ENCODE data around the gene SNRNP70. TPM values are rescaled to one million over a fixed set of nuclear protein-coding genes. Genes with fewer than 3 reads are reported as not detected.

The SNRNP70 gene
- total RNA-seq, 1 experiment from 2014 or later = 259 TPM

DNA sequence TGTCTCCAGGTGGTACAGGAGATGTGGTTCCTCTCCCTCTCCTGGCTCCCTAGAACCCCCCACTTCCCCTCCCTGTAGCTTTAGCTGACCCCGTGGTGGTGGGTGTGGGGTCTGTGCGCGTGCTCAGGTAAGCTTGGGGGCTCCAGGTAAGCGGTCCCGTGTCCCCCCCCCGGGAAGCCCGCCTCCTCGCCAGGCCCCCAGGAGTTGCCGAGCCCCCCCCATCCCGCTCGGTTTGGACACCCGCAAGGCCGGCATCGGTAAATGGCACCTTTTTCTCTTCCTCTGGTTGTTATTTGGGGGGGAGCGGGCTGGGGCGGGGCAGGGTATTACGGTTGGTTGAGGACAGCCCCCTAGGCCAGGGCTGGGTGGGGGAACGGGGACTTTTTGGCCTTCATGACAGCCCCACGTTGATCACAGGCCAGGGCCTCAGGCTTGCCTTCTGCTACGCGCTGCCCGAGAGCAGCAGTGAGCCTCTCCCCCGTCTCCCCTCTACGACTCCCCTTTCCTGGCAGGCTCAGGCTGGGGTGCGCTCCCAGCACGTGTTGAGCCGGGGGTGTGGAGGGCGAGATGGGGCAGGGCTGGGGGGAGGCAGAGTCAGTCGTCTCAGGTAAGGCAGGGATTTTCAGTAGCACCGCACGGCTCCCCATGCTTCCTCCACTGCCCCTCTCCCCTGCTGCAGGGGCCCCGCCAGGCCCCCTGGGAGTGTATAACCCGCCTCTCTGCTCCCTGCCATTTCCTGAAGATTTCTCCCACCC lies 18.3 kb downstream of the SNRNP70 start:
- CTCF ChIA-PET = interaction anchor here (1.2 to 2.0 kb wide), 2 partner anchors 10 to 96 kb away, joined by 3 to 6 read pairs; no protein-coding TSS in a partner anchor
- Mint-ChIP-seq H3K36me3 (ENCODE audit: insufficient read depth, unreplicated experiment) (peaks cover 91% of the 10 kb centered on the region), H3K4me1 (ENCODE audit: low read depth, unreplicated experiment) (peaks cover 24% of the 10 kb centered on the region), H3K27me3 (ENCODE audit: insufficient read depth, unreplicated experiment) (no peaks in the 10 kb centered on the region), H3K9me3 (ENCODE audit: unreplicated experiment) (no peaks in the 10 kb centered on the region), H3K27ac (ENCODE audit: unreplicated experiment) (no peak overlapping the region), H3K4me3 (ENCODE audit: unreplicated experiment) (no peak overlapping the region)
- intact Hi-C loops (cut with micrococcal nuclease; ENCODE audit: unreplicated experiment) = no loop called here
- H3K9me3 ChIP-seq = no peaks in the 10 kb centered on the region
- POLR2A ChIA-PET = no interaction called here
- peaks cover 7% of the 10 kb centered on the region; the same call in 1 of the 2 replicates for H3K36me3 ChIP-seq (ENCODE audit: control insufficient read depth, insufficient read depth, low read length)
- DNase-seq = no peak
- no peak overlapping the region for H3K4me3 ChIP-seq (ENCODE audit: low read depth, low read length)
- TF ChIP-seq, protein P1, sequence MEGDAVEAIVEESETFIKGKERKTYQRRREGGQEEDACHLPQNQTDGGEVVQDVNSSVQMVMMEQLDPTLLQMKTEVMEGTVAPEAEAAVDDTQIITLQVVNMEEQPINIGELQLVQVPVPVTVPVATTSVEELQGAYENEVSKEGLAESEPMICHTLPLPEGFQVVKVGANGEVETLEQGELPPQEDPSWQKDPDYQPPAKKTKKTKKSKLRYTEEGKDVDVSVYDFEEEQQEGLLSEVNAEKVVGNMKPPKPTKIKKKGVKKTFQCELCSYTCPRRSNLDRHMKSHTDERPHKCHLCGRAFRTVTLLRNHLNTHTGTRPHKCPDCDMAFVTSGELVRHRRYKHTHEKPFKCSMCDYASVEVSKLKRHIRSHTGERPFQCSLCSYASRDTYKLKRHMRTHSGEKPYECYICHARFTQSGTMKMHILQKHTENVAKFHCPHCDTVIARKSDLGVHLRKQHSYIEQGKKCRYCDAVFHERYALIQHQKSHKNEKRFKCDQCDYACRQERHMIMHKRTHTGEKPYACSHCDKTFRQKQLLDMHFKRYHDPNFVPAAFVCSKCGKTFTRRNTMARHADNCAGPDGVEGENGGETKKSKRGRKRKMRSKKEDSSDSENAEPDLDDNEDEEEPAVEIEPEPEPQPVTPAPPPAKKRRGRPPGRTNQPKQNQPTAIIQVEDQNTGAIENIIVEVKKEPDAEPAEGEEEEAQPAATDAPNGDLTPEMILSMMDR (IDR thresholded peaks at IDR 0.05; ENCODE audit: insufficient read depth in 1 of 2, low read depth in 1 of 2, low read length in 1 of 2, severe bottlenecking in 1 of 2, unreplicated experiment in 1 of 2) = no peak
- no TSS peak for BruUV-seq (replicated peaks)
- H3K4me1 ChIP-seq = no peaks in the 10 kb centered on the region; the same call in 1 of the 2 replicates
- no peaks in the 10 kb centered on the region for H3K27me3 ChIP-seq (replicated peaks; ENCODE audit: control insufficient read depth, insufficient read depth, low read length)

DNA sequence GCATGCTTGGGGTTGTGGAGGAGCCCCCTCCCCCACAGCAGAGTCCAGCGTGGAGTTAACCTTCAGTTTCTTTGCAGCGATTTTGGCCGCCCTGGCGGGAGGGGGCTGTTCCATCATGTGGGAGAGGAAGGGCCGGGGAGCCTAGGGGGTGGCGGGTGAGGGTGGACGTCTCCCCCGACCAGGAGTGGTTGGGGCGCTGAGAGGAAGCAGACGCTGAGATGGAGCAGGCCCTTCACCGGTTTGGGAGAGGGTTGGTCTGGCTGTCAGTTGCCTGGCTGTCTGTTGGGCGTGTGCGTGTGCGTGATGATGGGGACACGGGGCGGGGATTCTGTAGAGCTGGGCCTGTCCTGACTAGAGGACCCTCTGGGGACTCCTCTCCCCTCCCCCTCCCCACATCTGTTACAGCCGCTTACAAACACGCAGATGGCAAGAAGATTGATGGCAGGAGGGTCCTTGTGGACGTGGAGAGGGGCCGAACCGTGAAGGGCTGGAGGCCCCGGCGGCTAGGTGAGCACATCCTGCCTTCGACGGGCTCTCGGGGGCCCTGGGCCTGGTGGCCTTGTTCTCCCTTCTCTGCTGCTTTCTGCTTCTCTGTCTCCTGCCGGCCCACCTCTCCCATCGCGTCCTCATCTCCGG lies 19.1 kb downstream of the SNRNP70 start:
- intact Hi-C loops (cut with micrococcal nuclease; ENCODE audit: unreplicated experiment) = no loop called here
- Histone ChIP-seq H3K36me3 (ENCODE audit: control insufficient read depth, insufficient read depth, low read length) (peaks cover 4% of the 10 kb centered on the region; the same call in 1 of the 2 replicates), H3K4me1 (no peaks in the 10 kb centered on the region; the same call in 1 of the 2 replicates), H3K27me3 (replicated peaks; ENCODE audit: control insufficient read depth, insufficient read depth, low read length) (no peaks in the 10 kb centered on the region), H3K9me3 (no peaks in the 10 kb centered on the region), H3K4me3 (ENCODE audit: low read depth, low read length) (no peak overlapping the region)
- H3K9me3 Mint-ChIP-seq (ENCODE audit: unreplicated experiment) = no peaks in the 10 kb centered on the region
- H3K4me3 Mint-ChIP-seq (ENCODE audit: unreplicated experiment) = no peak overlapping the region
- H3K4me1 Mint-ChIP-seq (ENCODE audit: low read depth, unreplicated experiment) = peaks cover 24% of the 10 kb centered on the region
- H3K36me3 Mint-ChIP-seq (ENCODE audit: insufficient read depth, unreplicated experiment) = peaks cover 91% of the 10 kb centered on the region
- H3K27ac Mint-ChIP-seq (ENCODE audit: unreplicated experiment) = no peak overlapping the region
- TF ChIP-seq, protein P1 (IDR thresholded peaks at IDR 0.05; ENCODE audit: insufficient read depth in 1 of 2, low read depth in 1 of 2, low read length in 1 of 2, severe bottlenecking in 1 of 2, unreplicated experiment in 1 of 2) = no peak
- no peak for DNase-seq
- no peaks in the 10 kb centered on the region for H3K27me3 Mint-ChIP-seq (ENCODE audit: insufficient read depth, unreplicated experiment)
- ChIA-PET CTCF (interaction anchor here (1.4 to 2.0 kb wide), 2 partner anchors 10 to 95 kb away, joined by 5 to 6 read pairs; partner anchors contain the start of gene LIN7B), POLR2A (interaction anchor here (1.0 kb wide), 1 partner anchor 111 kb away, joined by 5 read pairs; the partner anchor contains the start of gene RUVBL2)
- no TSS peak for BruUV-seq (replicated peaks)

DNA sequence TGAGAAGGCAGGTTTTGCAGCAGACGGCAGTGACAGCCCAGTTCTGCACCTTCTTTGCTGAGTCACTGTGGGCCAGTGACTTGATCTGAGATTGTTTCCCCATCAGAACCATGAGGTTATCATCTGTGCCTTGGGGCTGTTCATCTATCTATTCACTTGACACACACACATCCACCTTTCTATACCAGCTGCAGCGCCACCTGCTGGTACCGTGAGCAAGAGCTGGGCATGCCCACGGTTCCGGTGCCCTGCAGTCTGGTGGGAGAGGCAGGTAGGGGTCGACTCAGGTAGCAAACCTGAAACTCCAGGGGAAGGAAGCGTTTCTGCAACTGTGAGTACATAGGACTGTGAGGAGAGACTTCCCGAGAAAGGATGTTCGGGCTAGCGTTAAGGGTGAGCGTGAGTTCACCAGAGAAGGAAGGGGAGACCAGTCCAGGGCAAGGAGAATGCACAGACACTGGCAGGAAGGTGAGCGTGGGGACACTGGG lies 21.4 kb downstream of the SNRNP70 start:
- Mint-ChIP-seq H3K36me3 (ENCODE audit: insufficient read depth, unreplicated experiment) (peaks cover 73% of the 10 kb centered on the region), H3K27me3 (ENCODE audit: insufficient read depth, unreplicated experiment) (no peaks in the 10 kb centered on the region), H3K4me3 (ENCODE audit: unreplicated experiment) (no peak overlapping the region), H3K4me1 (ENCODE audit: low read depth, unreplicated experiment) (peaks cover 8% of the 10 kb centered on the region), H3K9me3 (ENCODE audit: unreplicated experiment) (no peaks in the 10 kb centered on the region), H3K27ac (ENCODE audit: unreplicated experiment) (peak overlapping the region; percentile 74)
- Histone ChIP-seq H3K36me3 (ENCODE audit: control insufficient read depth, insufficient read depth, low read length) (peaks cover 3% of the 10 kb centered on the region; the same call in 1 of the 2 replicates), H3K9me3 (no peaks in the 10 kb centered on the region), H3K4me1 (no peaks in the 10 kb centered on the region), H3K4me3 (ENCODE audit: low read depth, low read length) (no peak overlapping the region), H3K27me3 (replicated peaks; ENCODE audit: control insufficient read depth, insufficient read depth, low read length) (no peaks in the 10 kb centered on the region)
- TF ChIP-seq, protein P1 (IDR thresholded peaks at IDR 0.05; ENCODE audit: insufficient read depth in 1 of 2, low read depth in 1 of 2, low read length in 1 of 2, severe bottlenecking in 1 of 2, unreplicated experiment in 1 of 2) = peak; percentile 81 to 87
- intact Hi-C loops (cut with micrococcal nuclease; ENCODE audit: unreplicated experiment) = loop anchor here (1.0 kb wide), 1 partner anchor 8 kb away; no protein-coding TSS in a partner anchor
- no TSS peak for BruUV-seq (replicated peaks)
- CTCF ChIA-PET = interaction anchor here (0.5 to 1.7 kb wide), 10 partner anchors 8 to 115 kb away, joined by 3 to 19 read pairs (median 4); partner anchors contain the start of gene RUVBL2
- peak; percentile 75 to 78 for DNase-seq
- POLR2A ChIA-PET = no interaction called here

Data from Caco-2 (cell line).